MG63 (cell line): ENCODE data around the gene POMGNT2. TPM values are rescaled to one million over a fixed set of nuclear protein-coding genes. Genes with fewer than 3 reads are reported as not detected.

Source experiments
- DNase-seq: peaks from one replicate; pipeline ENCODE4 v3.0.0-alpha.2; 2020
- H3K27me3 ChIP-seq: fragments of 250-450 bp; sonication (Bioruptor Pico); 2 replicates; pipeline ENCODE4 v1.5.1; 2020; ENCODE audit warnings: mild to moderate bottlenecking, moderate library complexity
- H3K36me3 ChIP-seq: fragments of 250-450 bp; sonication (Bioruptor Pico); 2 replicates; pipeline ENCODE4 v1.5.1; 2020; ENCODE audit warnings: mild to moderate bottlenecking, moderate library complexity
- H3K4me3 ChIP-seq: fragments of 250-450 bp; sonication (Bioruptor Pico); 2 replicates; pipeline ENCODE4 v1.5.1; 2020; ENCODE audit warnings: mild to moderate bottlenecking, moderate library complexity
- H3K9me3 ChIP-seq: fragments of 250-450 bp; sonication (Bioruptor Pico); 2 replicates; pipeline ENCODE4 v1.5.1; 2020; ENCODE audit warnings: mild to moderate bottlenecking, moderate library complexity
- total RNA-seq: library from RNA; depleted of rRNA; stranded (reverse); fragments of >200 nt; shearing (Covaris generic); gene quantifications from 2 replicates; pipeline ENCODE4 v1.2.3, GENCODE V29; 2014; ENCODE audit warnings: low replicate concordance; rRNA removed

Gene POMGNT2
- 10.6 and 13.6 TPM in 2 replicates for total RNA-seq

DNA sequence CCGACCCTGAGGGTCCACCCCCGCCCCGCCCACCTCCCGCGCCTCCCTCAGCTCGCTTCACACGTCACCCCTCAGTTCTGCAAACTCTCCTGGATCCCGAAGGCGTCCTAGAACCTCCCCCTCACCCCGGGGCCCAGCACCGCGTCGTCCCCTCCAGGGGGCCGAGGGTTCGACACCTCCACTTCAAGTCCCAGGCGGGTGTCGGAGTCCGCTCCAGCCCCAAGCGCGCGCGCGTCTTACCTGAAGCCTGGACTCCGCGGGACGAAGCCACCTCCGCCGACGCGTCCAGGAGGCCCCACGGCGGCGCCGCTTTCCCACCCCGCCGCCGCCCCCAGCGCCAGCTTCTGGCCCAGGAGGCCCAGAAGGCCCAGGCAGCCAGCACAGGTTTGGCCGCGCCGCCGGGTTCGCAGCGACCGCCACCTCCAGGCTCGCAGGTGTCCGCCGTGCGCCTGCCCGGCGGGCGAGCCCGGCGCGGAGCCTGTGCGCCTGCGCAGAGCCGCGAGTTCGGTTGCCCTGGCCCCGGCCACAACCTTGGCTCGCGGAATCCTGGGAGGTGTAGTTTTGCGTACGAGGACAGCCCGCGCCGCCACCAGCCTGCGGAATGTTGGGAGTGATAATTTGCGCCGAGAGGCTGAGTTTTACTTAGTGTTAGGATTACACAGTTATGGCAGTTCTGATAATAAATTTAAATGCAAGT is at the start of gene POMGNT2:
POMGNT2 (minus strand) TSS at position 484 of the 697 bp plus-strand sequence. CDS start 24,648 bp downstream, outside the sequence.
- H3K27me3 ChIP-seq = no peaks in the 10 kb centered on the region
- no peaks in the 10 kb centered on the region for H3K36me3 ChIP-seq
- peak; percentile 79 for DNase-seq
- H3K4me3 ChIP-seq = peak within 1 kb of the TSS; percentile 65
- H3K9me3 ChIP-seq = no peaks in the 10 kb centered on the region

DNA sequence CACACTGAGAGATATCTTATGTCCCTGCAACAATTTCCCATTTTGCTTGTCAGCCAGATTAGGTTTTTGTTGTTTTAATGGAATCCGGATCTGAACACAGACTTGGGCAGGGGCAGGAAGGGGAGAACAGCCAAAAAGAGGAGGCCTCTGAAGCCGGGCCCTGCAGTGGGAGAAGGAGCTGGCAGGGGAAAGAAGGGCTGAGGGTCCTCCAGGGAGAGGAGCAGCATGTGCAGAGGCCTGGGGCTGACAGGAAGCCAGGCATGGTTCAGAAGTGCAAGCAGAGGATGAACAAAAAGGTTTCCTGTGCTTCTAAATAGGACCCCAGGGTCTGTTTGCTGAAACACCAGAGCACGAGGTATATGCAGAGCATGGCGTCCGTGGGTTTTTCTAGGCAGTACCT is 49.1 kb upstream of the POMGNT2 start:
- DNase-seq = no peak
- Histone ChIP-seq H3K4me3 (no peak overlapping the region), H3K9me3 (no peaks in the 10 kb centered on the region), H3K27me3 (no peaks in the 10 kb centered on the region), H3K36me3 (no peaks in the 10 kb centered on the region)

DNA sequence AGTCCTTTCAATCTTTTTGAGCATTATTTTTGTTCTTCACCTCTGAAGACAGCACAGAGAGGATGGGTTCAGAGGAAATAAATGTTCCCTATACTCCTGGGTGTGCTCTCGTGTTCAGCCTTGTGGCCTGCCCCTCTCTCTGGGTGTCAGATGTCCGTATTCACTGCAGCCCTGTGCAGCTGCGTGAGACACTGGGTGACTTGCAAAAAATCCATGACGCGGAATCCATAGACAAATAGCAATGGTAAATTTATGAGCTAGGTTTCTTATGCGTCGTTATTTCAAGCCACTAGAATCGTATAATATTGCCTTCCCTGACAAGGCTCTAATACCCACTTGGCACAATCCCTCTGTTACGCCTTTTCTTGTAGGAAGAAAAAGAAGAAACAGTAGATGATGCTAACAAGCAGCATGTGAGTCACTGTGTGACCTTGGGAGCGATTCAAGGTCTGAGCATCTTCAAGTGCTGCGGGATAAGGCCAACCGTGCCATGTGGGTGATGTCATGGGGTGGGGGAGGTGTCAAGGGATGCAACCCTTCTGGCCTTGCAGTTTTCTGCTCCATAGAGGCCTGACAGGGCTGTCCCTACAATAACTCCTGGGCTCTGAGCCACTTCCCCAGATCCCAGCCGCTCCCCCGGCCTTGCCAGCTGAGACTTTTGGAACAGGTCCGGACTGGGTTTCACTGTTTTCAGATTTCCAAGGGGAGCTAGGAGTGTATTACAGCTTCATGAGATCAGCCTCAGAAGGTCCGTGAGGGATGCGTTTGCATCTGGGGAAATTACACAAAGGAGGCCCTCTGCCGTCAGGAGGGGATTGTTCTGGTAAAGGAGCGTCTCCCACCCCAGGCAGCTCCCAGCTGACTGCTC is 47.6 kb upstream of the POMGNT2 start:
- DNase-seq = peak; percentile 59
- Histone ChIP-seq H3K36me3 (no peaks in the 10 kb centered on the region), H3K27me3 (no peaks in the 10 kb centered on the region), H3K9me3 (no peaks in the 10 kb centered on the region), H3K4me3 (no peak overlapping the region)

DNA sequence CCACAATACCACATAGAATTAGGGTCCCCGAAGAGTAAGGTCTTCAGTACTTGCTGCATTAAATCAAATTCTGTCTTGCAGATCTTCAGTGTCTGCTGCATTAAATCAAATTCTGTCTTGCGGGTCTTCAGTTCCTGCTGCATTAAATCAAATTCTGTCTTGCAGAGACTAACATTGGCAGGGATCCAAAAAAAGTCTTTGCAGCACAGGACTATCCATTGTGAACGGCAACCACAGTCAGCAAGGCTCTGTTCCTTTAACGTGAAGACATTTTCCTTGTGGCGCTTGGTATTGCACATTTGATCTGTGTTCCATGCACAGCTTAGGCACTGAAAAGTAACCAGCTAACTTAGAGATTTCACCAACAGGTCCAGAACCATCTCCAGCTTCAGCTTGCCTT is 46.8 kb upstream of the POMGNT2 start:
- no peak for DNase-seq
- H3K27me3 ChIP-seq = no peaks in the 10 kb centered on the region
- H3K36me3 ChIP-seq = no peaks in the 10 kb centered on the region
- H3K9me3 ChIP-seq = no peaks in the 10 kb centered on the region
- H3K4me3 ChIP-seq = no peak overlapping the region

DNA sequence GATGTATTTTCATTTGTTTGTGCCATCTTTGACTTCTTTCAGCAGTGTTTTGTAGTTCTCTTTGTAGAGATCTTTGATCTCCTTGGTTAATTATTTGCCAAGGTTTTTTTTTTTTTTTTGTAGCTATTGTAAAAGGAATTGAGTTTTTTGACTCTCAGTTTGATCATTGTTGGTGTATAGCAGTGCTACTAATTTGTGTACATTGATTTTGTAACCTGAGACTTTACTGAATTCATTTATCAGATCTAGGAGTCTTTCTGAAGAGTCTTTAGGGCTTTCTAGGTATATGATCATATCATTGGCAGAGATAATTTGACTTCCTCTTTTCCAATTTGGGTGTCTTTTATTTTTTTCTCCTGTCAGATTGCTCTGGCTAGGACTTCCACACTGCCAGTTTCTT is 42.2 kb upstream of the POMGNT2 start:
- Histone ChIP-seq H3K27me3 (no peaks in the 10 kb centered on the region), H3K9me3 (no peaks in the 10 kb centered on the region), H3K4me3 (no peak overlapping the region), H3K36me3 (no peaks in the 10 kb centered on the region)
- no peak for DNase-seq

DNA sequence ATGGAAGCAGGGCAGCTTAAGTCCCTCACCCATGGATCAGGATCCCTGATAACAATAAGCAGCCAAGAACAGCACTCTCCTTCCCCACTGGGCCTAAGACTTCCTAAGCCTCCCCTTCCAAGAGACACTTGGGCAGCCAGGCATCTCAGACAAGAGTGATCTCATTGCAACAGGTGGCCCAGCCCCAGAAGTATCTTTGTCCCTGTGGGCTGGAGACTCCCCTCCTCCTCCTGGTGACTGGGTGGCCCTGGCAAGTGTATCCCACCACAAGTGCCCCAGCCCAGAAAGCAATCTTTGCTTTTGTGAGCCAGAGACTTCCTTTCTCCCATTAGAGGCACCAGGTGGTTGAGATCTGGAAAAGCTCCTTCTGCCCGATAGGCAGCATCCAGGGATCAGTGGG is 40.7 kb upstream of the POMGNT2 start:
- no peaks in the 10 kb centered on the region for H3K9me3 ChIP-seq
- no peak overlapping the region for H3K4me3 ChIP-seq
- no peaks in the 10 kb centered on the region for H3K36me3 ChIP-seq
- H3K27me3 ChIP-seq = no peaks in the 10 kb centered on the region
- DNase-seq = no peak

DNA sequence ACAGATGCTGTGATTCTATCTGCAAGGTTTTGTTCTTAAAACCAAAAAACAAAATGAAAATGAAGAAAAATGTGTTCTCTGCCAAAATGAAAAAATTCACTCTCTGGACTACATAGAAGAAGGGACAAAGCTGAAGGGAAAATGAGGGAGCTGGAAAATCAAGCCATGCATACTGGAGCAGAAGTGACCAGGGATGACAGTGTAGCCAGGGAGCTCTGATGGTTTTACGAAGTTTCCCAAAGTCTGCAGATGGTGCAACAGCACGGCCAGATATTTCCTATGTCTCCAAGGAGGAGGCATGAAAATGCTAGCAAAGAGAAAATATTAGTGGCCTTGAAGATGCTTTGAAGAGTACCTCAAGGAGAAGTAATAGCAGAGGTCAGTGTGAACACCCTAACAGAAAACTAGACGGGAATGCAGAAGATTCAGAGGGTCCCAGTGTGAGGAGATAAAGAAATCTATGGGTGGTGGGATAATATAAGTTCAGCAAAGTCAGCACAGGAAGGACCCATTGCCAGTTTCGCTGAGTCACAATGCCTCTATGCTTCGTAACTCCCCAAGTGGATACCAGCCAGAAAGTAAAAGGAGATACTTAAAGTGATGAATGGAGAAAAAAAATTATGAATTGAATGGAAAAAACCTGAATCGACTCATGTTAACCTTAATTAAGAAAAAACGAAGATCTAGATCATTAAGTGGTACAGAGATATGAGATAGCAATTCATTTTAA is 39.0 kb upstream of the POMGNT2 start:
- DNase-seq = peak; percentile 61
- no peaks in the 10 kb centered on the region for H3K36me3 ChIP-seq
- no peaks in the 10 kb centered on the region for H3K9me3 ChIP-seq
- no peak overlapping the region; the same call in 1 of the 2 replicates for H3K4me3 ChIP-seq
- no peaks in the 10 kb centered on the region for H3K27me3 ChIP-seq

DNA sequence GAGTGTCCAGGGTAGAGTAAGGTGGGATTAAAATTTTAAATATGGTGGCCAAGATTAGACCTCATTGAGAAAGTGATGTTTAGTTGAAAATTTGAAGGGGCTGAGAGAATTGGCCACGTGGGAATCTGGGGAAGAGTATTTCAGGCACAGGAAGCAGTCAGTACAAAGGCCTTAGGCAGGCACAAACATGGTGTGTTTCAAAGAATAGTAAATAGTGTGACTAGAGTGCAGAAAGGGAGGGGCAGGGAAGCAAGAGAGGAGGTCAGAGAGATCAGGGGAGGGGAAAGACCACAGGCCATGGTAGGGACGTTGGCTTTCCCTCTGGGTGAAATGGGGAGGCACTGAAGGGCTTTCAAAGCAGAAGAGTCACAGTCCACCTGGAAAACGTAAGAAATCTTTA is 36.6 kb upstream of the POMGNT2 start:
- Histone ChIP-seq H3K27me3 (no peaks in the 10 kb centered on the region), H3K4me3 (no peak overlapping the region), H3K36me3 (no peaks in the 10 kb centered on the region), H3K9me3 (no peaks in the 10 kb centered on the region)
- no peak for DNase-seq

DNA sequence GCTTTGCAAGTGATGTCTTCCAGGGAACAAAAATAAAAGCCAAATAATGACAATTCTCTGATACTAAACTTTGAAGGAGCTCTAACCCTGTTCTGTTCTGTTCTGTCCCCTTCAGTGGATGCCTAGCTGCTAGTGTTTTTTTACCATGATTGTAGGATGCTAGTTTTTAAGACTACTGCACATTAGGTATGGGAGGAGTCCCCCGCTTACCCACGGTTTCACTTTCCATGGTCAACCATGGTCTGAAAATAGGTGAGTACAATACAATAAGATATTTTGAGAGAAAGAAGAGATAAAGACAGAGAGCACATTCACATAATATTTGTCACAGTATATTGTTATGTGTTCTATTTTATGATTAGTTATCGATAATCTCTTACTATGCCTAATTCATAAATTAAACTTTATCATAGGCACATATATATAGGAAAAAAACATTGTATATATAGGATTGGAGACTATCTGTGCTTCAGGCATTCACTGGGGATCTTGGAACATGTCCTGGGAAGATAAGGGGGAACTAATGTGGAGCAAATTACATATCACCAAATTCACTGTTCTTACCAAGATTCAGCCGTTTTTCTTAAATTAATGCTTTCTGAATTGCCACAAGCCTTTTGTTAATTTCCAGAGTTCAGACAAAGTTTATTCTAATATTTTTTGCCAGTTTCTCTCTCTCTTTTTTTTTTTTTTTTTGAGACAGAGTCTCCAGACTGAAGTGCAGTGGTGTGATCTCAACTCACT is 32.8 kb upstream of the POMGNT2 start:
- no peaks in the 10 kb centered on the region for H3K27me3 ChIP-seq
- DNase-seq = no peak

DNA sequence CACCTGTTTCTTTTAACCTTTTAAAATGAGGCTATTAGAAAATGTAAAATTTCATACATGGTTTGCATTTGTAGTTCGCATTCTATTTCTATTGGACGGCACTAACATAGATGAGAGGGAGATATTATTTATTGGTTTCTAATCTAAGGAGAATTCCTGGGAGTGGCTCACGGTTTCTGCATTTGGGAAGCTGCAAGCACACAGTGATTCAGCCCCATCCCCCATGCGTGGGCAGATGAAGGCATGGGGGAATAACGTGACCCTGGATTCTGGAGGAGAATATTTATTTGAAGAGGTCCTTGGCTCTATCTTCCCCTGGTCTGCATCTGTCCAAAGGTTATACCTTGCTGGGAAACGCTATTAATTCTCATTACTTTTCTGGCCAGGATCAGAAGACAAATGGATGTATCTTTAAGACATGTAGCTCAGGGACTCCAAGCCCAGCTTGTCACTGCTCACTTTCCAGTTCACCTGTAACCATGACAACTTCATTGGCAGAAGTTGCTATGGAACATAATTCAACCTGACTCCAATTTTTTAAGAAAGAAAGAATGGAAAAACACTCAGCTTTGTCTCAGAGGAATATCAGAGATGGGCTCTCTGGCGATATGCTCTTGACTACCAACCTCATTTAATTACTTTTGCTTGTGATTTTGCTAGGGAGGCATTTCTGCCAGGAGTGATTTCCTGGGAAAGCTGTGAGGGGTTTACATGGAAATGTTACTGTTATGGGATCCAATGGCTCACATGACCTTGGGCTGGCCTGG is 27.2 kb upstream of the POMGNT2 start:
- Histone ChIP-seq H3K36me3 (no peaks in the 10 kb centered on the region), H3K27me3 (no peaks in the 10 kb centered on the region), H3K9me3 (0 out of 2 replicates have a peak, but pooled peaks cover 2% of the 10 kb centered on the region), H3K4me3 (no peak overlapping the region)
- no peak for DNase-seq

More for the DNA sequence above, 32.8 kb upstream of the POMGNT2 start:
- Histone ChIP-seq H3K9me3 (0 out of 2 replicates have a peak, but pooled peaks cover 2% of the 10 kb centered on the region), H3K4me3 (no peak overlapping the region), H3K36me3 (no peaks in the 10 kb centered on the region)

DNA sequence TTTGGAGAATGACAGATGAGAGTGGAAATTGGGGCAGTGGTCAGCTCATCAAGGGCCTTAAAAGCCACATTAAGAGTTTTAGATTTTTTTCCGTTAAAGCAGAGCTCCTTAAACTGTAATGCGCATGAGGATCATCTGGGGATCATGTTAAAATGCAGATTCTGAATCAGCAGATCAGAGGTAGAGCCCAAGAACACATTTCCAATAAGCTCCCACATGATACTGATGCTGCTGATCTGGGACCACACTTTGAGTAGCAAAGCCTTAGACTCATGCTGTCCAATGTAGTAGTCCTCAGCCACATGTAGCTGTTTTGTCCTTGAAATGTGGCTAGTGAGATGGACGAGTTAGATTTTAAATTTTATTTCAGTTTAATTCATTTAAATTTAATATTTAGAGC is 26.3 kb upstream of the POMGNT2 start:
- Histone ChIP-seq H3K36me3 (no peaks in the 10 kb centered on the region), H3K4me3 (no peak overlapping the region), H3K9me3 (0 out of 2 replicates have a peak, but pooled peaks cover 2% of the 10 kb centered on the region), H3K27me3 (no peaks in the 10 kb centered on the region)
- no peak for DNase-seq

DNA sequence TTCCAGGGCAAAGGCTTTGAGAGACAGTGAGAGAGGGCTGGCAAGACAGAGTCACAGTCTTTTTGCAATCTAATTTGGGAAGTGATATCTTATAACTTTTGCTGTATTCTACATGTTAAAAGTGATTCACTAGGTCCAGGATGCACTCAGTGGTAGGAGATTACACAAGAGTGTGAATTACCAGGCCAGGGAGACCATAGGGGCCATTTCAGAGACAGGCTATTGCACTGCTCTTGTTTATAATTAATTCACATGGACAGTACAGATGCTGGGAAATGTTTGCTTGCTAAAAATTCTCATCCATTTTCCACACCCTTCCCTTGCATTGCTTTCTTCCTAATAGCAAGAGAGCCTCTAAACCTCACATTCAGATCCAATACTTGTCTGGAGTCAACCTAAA is 22.6 kb upstream of the POMGNT2 start:
- DNase-seq = no peak
- H3K36me3 ChIP-seq = no peaks in the 10 kb centered on the region
- H3K27me3 ChIP-seq = no peaks in the 10 kb centered on the region
- H3K9me3 ChIP-seq = 0 out of 2 replicates have a peak, but pooled peaks cover 2% of the 10 kb centered on the region
- H3K4me3 ChIP-seq = no peak overlapping the region

DNA sequence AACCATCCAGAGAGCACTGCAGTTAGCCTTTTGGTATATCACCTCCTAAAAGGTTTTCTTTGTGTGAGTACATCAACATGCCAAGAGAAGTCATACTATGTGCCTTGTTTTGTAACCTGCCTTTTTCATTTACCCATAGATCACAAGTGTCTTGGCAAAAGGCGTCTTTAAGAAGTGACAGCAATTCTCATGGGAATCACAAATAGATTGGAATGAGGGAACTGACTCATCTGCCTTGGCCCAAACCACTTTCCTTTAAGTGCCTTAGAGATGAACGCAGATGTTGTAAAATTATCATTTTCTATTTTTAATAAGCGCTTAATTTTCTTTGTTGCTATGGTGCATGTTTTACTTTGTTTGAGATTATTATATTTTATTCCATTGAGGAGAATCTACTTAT is 20.7 kb upstream of the POMGNT2 start:
- Histone ChIP-seq H3K27me3 (no peaks in the 10 kb centered on the region), H3K9me3 (0 out of 2 replicates have a peak, but pooled peaks cover 2% of the 10 kb centered on the region), H3K4me3 (no peak overlapping the region), H3K36me3 (no peaks in the 10 kb centered on the region)
- DNase-seq = no peak

DNA sequence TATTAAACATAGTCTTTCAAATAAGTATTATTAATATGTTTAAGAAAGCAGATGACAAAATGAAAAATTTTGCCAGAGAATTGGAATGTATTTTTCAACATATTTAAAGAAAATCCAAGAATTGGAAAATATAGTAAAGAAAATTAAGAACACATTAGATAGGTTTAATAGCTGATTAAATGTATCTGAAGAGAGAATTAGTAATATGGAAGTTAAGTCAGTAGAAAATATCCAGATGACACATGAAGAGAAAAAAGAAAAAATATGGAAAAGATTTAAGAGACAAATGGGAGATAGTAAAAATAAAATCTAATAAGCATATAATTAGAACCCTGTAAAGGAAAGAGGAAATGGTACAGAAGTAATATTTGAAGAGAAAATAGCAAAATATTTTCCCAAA is 18.0 kb upstream of the POMGNT2 start:
- H3K27me3 ChIP-seq = no peaks in the 10 kb centered on the region
- H3K4me3 ChIP-seq = no peak overlapping the region
- 0 out of 2 replicates have a peak, but pooled peaks cover 2% of the 10 kb centered on the region for H3K9me3 ChIP-seq
- DNase-seq = no peak
- H3K36me3 ChIP-seq = no peaks in the 10 kb centered on the region

DNA sequence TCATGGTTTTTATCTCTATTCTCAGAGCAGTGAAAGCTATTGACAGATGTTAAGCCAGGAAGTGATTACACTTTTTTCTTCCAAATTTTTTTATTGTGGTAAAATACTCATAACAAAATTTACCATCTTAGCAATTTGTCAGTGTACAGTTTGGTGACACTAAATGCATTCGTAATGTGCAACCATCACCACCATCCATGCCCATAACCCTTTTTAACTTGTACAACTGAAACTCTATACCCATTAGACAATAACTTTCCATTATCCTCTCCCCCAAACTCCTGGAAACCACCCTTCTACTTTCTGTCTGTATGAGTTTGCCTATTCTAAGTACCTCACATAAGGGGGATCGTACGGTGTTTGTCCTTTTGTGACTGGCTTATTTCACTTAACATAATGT is 15.1 kb upstream of the POMGNT2 start:
- H3K4me3 ChIP-seq = no peak overlapping the region
- DNase-seq = no peak
- 0 out of 2 replicates have a peak, but pooled peaks cover 2% of the 10 kb centered on the region for H3K9me3 ChIP-seq
- H3K27me3 ChIP-seq = no peaks in the 10 kb centered on the region
- no peaks in the 10 kb centered on the region for H3K36me3 ChIP-seq

DNA sequence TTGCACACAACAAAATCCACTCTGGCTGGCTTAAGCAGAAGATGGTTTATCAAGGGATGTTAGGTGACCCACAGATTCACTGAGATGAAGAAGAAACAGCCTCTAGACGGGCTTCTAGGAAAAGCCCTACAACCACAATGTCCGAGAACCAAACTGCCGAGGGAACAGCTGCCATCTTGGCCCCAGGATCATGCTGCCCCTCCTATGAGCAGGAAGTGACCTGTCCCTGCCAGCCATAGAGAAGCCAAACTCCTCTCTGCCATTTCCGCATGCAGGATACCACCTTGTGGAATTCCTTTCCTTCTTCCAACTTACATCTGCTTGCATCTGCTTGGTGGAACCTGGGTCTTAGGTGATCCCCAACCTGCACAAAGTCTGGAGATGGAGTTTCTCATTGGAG is 11.4 kb upstream of the POMGNT2 start:
- Histone ChIP-seq H3K36me3 (no peaks in the 10 kb centered on the region), H3K4me3 (no peak overlapping the region), H3K9me3 (no peaks in the 10 kb centered on the region), H3K27me3 (no peaks in the 10 kb centered on the region)
- DNase-seq = no peak
